PC-3 (cell line): ENCODE measurements around the gene SERTAD3. TPM values are rescaled to one million over a fixed set of nuclear protein-coding genes. Genes with fewer than 3 reads are reported as not detected.

ENCODE experiments used
- ATAC-seq: fragments of 200-7000 bp; cut with Tn5 transposase; 2 replicates; pipeline ENCODE4 v1.9.1; 2020; ENCODE audit warnings: mild to moderate bottlenecking, moderate library complexity
- BruUV-seq: library from RNA; stranded (reverse); fragments of 400-500 nt; replicated peaks from 2 replicates; lab custom pipeline; 2021; lab: Mats Ljungman, UMichigan
- CTCF ChIA-PET: fragments of 300-600 bp; sonication (Branson Sonifier 250); formaldehyde crosslinking; loops from one replicate; lab custom pipeline; 2022; ENCODE audit warnings: antibody characterized with exemption; lab: Charles Lee
- POLR2A ChIA-PET: fragments of 300-600 bp; sonication (Branson Sonifier 250); formaldehyde crosslinking; loops from one replicate; lab custom pipeline; 2022; ENCODE audit warnings: antibody characterized with exemption; ENCODE audit not compliant: unreplicated experiment; lab: Charles Lee
- DNase-seq: peaks from one replicate; pipeline ENCODE4 v3.0.0-alpha.2; 2015
- H2AFZ ChIP-seq: fragments of 300-600 bp; sonication (generic); 2 replicates; pipeline ENCODE4 v1.6.0; 2016; ENCODE audit warnings: antibody characterized with exemption, low read length
- H3F3A ChIP-seq: fragments of 300-600 bp; sonication (generic); one replicate; pipeline ENCODE4 v1.6.0; 2017; ENCODE audit warnings: antibody characterized with exemption, low read length, control low read depth, mild to moderate bottlenecking; ENCODE audit not compliant: unreplicated experiment
- H3K27ac ChIP-seq: fragments of 300-600 bp; sonication (generic); 2 replicates; pipeline ENCODE4 v1.5.1; 2016; ENCODE audit warnings: mild to moderate bottlenecking, low read length
- H3K27me3 ChIP-seq: fragments of 300-600 bp; sonication (generic); 2 replicates; pipeline ENCODE4 v1.6.1; 2016; ENCODE audit warnings: low read length, mixed read lengths
- H3K36me3 ChIP-seq: fragments of 300-600 bp; sonication (generic); 2 replicates; pipeline ENCODE4 v1.6.1; 2016; ENCODE audit warnings: low read depth, mixed run types, low read length, mixed read lengths
- H3K4me1 ChIP-seq: fragments of 300-600 bp; sonication (generic); 2 replicates; pipeline ENCODE4 v1.5.1; 2016; ENCODE audit warnings: low read length; ENCODE audit not compliant: insufficient read depth
- H3K4me2 ChIP-seq: fragments of 300-600 bp; sonication (generic); 2 replicates; pipeline ENCODE4 v1.6.0; 2016; ENCODE audit warnings: low read length
- H3K4me3 ChIP-seq: fragments of 300-600 bp; sonication (generic); 2 replicates; pipeline ENCODE4 v1.5.1; 2016; ENCODE audit warnings: mild to moderate bottlenecking, low read length, mixed read lengths
- H3K79me2 ChIP-seq: fragments of 300-600 bp; sonication (generic); 2 replicates; pipeline ENCODE4 v1.6.1; 2017; ENCODE audit warnings: low read length, mixed read lengths
- H3K9ac ChIP-seq: fragments of 300-600 bp; sonication (generic); 2 replicates; pipeline ENCODE4 v1.6.0; 2016; ENCODE audit warnings: mild to moderate bottlenecking, low read length
- H3K9me2 ChIP-seq: fragments of 300-600 bp; sonication (generic); replicated peaks from 2 replicates; pipeline ENCODE4 v1.6.1; 2016; ENCODE audit warnings: mixed run types, low read length, mixed read lengths
- H3K9me3 ChIP-seq: fragments of 300-600 bp; sonication (generic); 2 replicates; pipeline ENCODE4 v1.6.1; 2016; ENCODE audit warnings: low read length, mixed read lengths
- H4K20me1 ChIP-seq: fragments of 300-600 bp; sonication (generic); 2 replicates; pipeline ENCODE4 v1.6.1; 2016; ENCODE audit warnings: low read length, mixed read lengths
- CTCF ChIP-seq: fragments of 300-600 bp; sonication (generic); conservative IDR thresholded peaks from 2 replicates; pipeline ENCODE4 v1.5.1; 2017; ENCODE audit warnings: antibody characterized with exemption, low read depth, mild to moderate bottlenecking, low read length
- EZH2 ChIP-seq: fragments of 300-600 bp; sonication (generic); IDR thresholded peaks from one replicate; pipeline ENCODE4 v1.6.1; 2017; ENCODE audit warnings: antibody characterized with exemption, mild to moderate bottlenecking, low read length; ENCODE audit not compliant: unreplicated experiment
- EZH2phosphoT487 ChIP-seq: fragments of 300-600 bp; sonication (generic); IDR thresholded peaks from 2 replicates; pipeline ENCODE4 v1.6.1; 2018; ENCODE audit warnings: mild to moderate bottlenecking, antibody characterized with exemption, low read length, borderline replicate concordance
- intact Hi-C: fragments of 100-400 bp; cut with micrococcal nuclease; formaldehyde crosslinking; loops from 2 replicates; pipeline ENCODE4 v1.9.0; 2023
- total RNA-seq: library from RNA; depleted of rRNA; stranded (reverse); fragments of >200 nt; gene quantifications from 2 replicates; pipeline ENCODE4 v1.2.3, GENCODE V29; 2014

SERTAD3 gene
- total RNA-seq, 1 experiment from 2014 or later, result 7.9 TPM

- Histone ChIP-seq H3K27me3 (no peaks in the 10 kb centered on the region), H4K20me1 (no peaks in the 10 kb centered on the region), H3K9me2 (no peaks in the 10 kb centered on the region), H3K36me3 (no peaks in the 10 kb centered on the region), H3K27ac (no peak overlapping the region), H2AFZ (no peak overlapping the region), H3K9ac (no peak overlapping the region), H3K4me1 (no peaks in the 10 kb centered on the region), H3K9me3 (no peaks in the 10 kb centered on the region), H3F3A (no peaks in the 10 kb centered on the region), H3K4me3 (no peak overlapping the region), H3K4me2 (no peak overlapping the region), H3K79me2 (no peaks in the 10 kb centered on the region)
- no peak for TF ChIP-seq CTCF
- TF ChIP-seq EZH2, result no peak
- TF ChIP-seq EZH2phosphoT487, result no peak
- intact Hi-C loops, result no loop called here
- no TSS peak for BruUV-seq
- POLR2A ChIA-PET, result no interaction called here
- DNase-seq, result no peak
- CTCF ChIA-PET, result no interaction called here
- no peak for ATAC-seq
Measured at GRCh38 chr19:40453151-40453735, 9.1 kb upstream of the SERTAD3 start.

GRCh38 chr19:40452016-40452415 is 7.9 kb upstream of the SERTAD3 start:
- H4K20me1 ChIP-seq, result no peaks in the 10 kb centered on the region
- intact Hi-C loops, result no loop called here
- no peak overlapping the region for H3K9ac ChIP-seq
- ChIA-PET POLR2A (no interaction called here), CTCF (no interaction called here)
- no peaks in the 10 kb centered on the region for H3F3A ChIP-seq
- DNase-seq (no peak), ATAC-seq (no peak)
- H3K4me3 ChIP-seq, result no peak overlapping the region
- H3K27me3 ChIP-seq, result no peaks in the 10 kb centered on the region
- no peaks in the 10 kb centered on the region for H3K79me2 ChIP-seq
- H3K36me3 ChIP-seq, result no peaks in the 10 kb centered on the region
- BruUV-seq, result no TSS peak
- H3K27ac ChIP-seq, result no peak overlapping the region
- no peak overlapping the region for H2AFZ ChIP-seq
- H3K9me2 ChIP-seq, result no peaks in the 10 kb centered on the region
- no peaks in the 10 kb centered on the region for H3K4me1 ChIP-seq
- no peak for TF ChIP-seq EZH2
- no peak for TF ChIP-seq CTCF
- TF ChIP-seq EZH2phosphoT487, result no peak
- no peak overlapping the region for H3K4me2 ChIP-seq
- H3K9me3 ChIP-seq, result no peaks in the 10 kb centered on the region

GRCh38 chr19:40450664-40451063 is 6.5 kb upstream of the SERTAD3 start:
- intact Hi-C loops, result no loop called here
- H3K27ac ChIP-seq, result no peak overlapping the region
- H3K79me2 ChIP-seq, result no peaks in the 10 kb centered on the region
- TF ChIP-seq EZH2 (no peak), CTCF (no peak), EZH2phosphoT487 (no peak)
- H3K27me3 ChIP-seq, result no peaks in the 10 kb centered on the region
- H2AFZ ChIP-seq, result no peak overlapping the region
- H3K9me3 ChIP-seq, result no peaks in the 10 kb centered on the region
- H3F3A ChIP-seq, result no peaks in the 10 kb centered on the region
- H3K4me2 ChIP-seq, result no peak overlapping the region
- ChIA-PET POLR2A (interaction anchor here (0.6 kb wide), 1 partner anchor 149 kb away, joined by 5 read pairs; no protein-coding TSS in a partner anchor), CTCF (no interaction called here)
- ATAC-seq (no peak), DNase-seq (no peak)
- H3K4me1 ChIP-seq, result peaks cover 4% of the 10 kb centered on the region; the same call in 1 of the 2 replicates
- H3K4me3 ChIP-seq, result no peak overlapping the region
- BruUV-seq, result no TSS peak
- H3K9me2 ChIP-seq, result no peaks in the 10 kb centered on the region
- no peaks in the 10 kb centered on the region for H4K20me1 ChIP-seq
- no peaks in the 10 kb centered on the region for H3K36me3 ChIP-seq
- H3K9ac ChIP-seq, result no peak overlapping the region
